ENCODE data around the gene KIZ.

GRCh38 chr20:21099751-21100577 is 25.9 kb upstream of the KIZ start:
- TF ChIP-seq CTCF (conservative IDR thresholded peaks at IDR 0.05; ENCODE audit: low read depth in 2 of 2): no peak
- TF ChIP-seq EZH2 (IDR thresholded peaks at IDR 0.05; ENCODE audit: low read depth, unreplicated experiment): peak; percentile 8
- TF ChIP-seq REST (IDR thresholded peaks at IDR 0.05; ENCODE audit: unreplicated experiment): no peak
- no peak for TF ChIP-seq JUNB (IDR thresholded peaks at IDR 0.05; ENCODE audit: unreplicated experiment)
- no peak for TF ChIP-seq ZNF114 (CRISPR knock-in tag; IDR thresholded peaks at IDR 0.05)
- no peak for TF ChIP-seq POLR2AphosphoS5 (IDR thresholded peaks at IDR 0.05; ENCODE audit: low read depth)
- TF ChIP-seq ETS1 (IDR thresholded peaks at IDR 0.05): no peak

Data from GM23338 (cell line).